ENCODE measurements around the gene STK33. TPM values are rescaled to one million over a fixed set of nuclear protein-coding genes. Genes with fewer than 3 reads are reported as not detected.
A peak's percentile ranks its signal among the peaks of the same experiment; 100 is the strongest.

The STK33 gene
- total RNA-seq, 1 donor from 2014 or later, result 0.40 TPM

- no peak for DNase-seq (ENCODE audit: low spot score)
- no peak for ATAC-seq
Observed at GRCh38 chr11:8381343-8381742, 212.7 kb downstream of the STK33 start.

- ATAC-seq, result no peak
- no peak for DNase-seq (ENCODE audit: low spot score)
Observed at GRCh38 chr11:8375932-8376331, 218.1 kb downstream of the STK33 start.

- ATAC-seq (no peak), DNase-seq (ENCODE audit: low spot score) (no peak)
Observed at GRCh38 chr11:8375460-8375859, 218.6 kb downstream of the STK33 start.

- ATAC-seq (no peak), DNase-seq (ENCODE audit: low spot score) (no peak)
Observed at GRCh38 chr11:8374716-8375115, 219.3 kb downstream of the STK33 start.

GRCh38 chr11:8373519-8374432 is 220.3 kb downstream of the STK33 start:
- no peak for ATAC-seq
- no peak for DNase-seq (ENCODE audit: low spot score)

- DNase-seq (ENCODE audit: low spot score) (no peak), ATAC-seq (no peak)
Observed at GRCh38 chr11:8372641-8373381, 221.2 kb downstream of the STK33 start.

- ATAC-seq (no peak), DNase-seq (ENCODE audit: low spot score) (no peak)
Observed at GRCh38 chr11:8371516-8371884, 222.5 kb downstream of the STK33 start.

GRCh38 chr11:8370812-8371515 is 223.1 kb downstream of the STK33 start:
- ATAC-seq (no peak), DNase-seq (ENCODE audit: low spot score) (no peak)

- DNase-seq (ENCODE audit: low spot score) (no peak), ATAC-seq (no peak)
Observed at GRCh38 chr11:8369592-8370205, 224.3 kb downstream of the STK33 start.

GRCh38 chr11:8368772-8369171 is 225.3 kb downstream of the STK33 start:
- ATAC-seq (no peak), DNase-seq (ENCODE audit: low spot score) (no peak)

- DNase-seq (ENCODE audit: low spot score), result no peak
- ATAC-seq, result no peak
Observed at GRCh38 chr11:8368194-8368593, 225.8 kb downstream of the STK33 start.

- ATAC-seq (no peak), DNase-seq (ENCODE audit: low spot score) (no peak)
Observed at GRCh38 chr11:8366316-8366715, 227.7 kb downstream of the STK33 start.

GRCh38 chr11:8365216-8365941 is 228.6 kb downstream of the STK33 start:
- ATAC-seq, result no peak

GRCh38 chr11:8363921-8364320 is 230.1 kb downstream of the STK33 start:
- ATAC-seq (no peak), DNase-seq (ENCODE audit: low spot score) (no peak)

More at GRCh38 chr11:8365216-8365941, 228.6 kb downstream of the STK33 start:
- DNase-seq (ENCODE audit: low spot score), result no peak

GRCh38 chr11:8362899-8363298 is 231.1 kb downstream of the STK33 start:
- ATAC-seq (no peak), DNase-seq (ENCODE audit: low spot score) (no peak)

- no peak for ATAC-seq
- no peak for DNase-seq (ENCODE audit: low spot score)
Observed at GRCh38 chr11:8362491-8362890, 231.5 kb downstream of the STK33 start.

GRCh38 chr11:8361664-8362210 is 232.3 kb downstream of the STK33 start:
- no peak for ATAC-seq
- DNase-seq (ENCODE audit: low spot score), result no peak

GRCh38 chr11:8361206-8361605 is 232.8 kb downstream of the STK33 start:
- ATAC-seq, result no peak

GRCh38 chr11:8360086-8360828 is 233.8 kb downstream of the STK33 start:
- peak; percentile 97 for ATAC-seq

More at GRCh38 chr11:8361206-8361605, 232.8 kb downstream of the STK33 start:
- no peak for DNase-seq (ENCODE audit: low spot score)

More at GRCh38 chr11:8360086-8360828, 233.8 kb downstream of the STK33 start:
- DNase-seq (ENCODE audit: low spot score), result peak; percentile 67
